GM12873 (cell line): ENCODE measurements around the gene SMAGP.
A peak's percentile ranks its signal among the peaks of the same experiment; 100 is the strongest.

Experiments used
- TF ChIP-seq, protein P1 (sequence below): IDR thresholded peaks from 2 replicates; pipeline ENCODE4 v1.5.1; 2012; ENCODE audit warnings: low read depth, mild to moderate bottlenecking, moderate library complexity, low read length, control low read depth; ENCODE audit not compliant: insufficient read depth; ENCODE audit errors: missing control alignments

SMAGP gene

DNA sequence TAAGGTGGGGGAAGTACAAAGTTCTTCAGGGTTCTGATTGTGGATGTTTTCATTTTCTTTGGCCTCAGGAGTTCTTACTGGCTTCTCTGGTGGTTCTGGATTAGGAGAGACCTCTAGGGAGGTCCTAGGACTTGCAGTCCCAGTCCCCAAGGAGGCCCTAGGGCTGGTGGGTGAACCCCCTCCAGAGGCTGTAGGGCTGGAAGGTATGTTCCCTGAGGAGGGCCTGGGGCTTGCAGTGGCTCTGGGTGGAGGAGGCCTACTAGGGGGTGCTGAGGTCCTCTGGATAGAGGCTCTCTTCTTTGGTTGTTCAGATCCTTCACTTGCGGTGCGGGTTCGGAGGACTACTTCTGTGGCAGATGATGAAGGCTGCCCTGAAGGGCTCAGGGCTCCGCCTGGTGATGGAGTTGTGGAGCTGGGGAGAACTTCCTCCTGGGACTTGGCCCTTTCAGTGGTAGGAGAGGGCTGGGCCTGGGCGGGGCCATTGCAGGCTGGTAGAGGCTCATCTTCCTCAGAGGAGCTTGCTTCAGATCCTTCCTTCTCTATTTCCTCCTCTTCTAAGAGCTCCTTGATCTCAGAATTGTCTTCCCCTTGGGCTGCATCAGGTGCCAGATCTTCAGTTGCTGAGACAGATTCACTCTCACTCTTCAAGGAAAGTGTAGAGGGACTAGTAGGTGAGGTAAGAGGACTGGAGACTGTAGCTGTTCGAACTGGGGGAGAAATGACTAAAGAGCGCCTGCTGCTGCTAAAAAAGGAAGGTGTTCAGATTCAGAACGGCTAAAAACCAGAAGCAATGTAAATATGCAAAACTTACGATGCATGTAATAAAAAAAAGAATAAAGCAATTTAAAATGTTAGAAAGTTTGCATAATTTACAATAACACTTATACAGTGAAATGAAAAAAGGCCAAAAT is 21.6 kb upstream of the SMAGP start:
- TF ChIP-seq, protein P1, sequence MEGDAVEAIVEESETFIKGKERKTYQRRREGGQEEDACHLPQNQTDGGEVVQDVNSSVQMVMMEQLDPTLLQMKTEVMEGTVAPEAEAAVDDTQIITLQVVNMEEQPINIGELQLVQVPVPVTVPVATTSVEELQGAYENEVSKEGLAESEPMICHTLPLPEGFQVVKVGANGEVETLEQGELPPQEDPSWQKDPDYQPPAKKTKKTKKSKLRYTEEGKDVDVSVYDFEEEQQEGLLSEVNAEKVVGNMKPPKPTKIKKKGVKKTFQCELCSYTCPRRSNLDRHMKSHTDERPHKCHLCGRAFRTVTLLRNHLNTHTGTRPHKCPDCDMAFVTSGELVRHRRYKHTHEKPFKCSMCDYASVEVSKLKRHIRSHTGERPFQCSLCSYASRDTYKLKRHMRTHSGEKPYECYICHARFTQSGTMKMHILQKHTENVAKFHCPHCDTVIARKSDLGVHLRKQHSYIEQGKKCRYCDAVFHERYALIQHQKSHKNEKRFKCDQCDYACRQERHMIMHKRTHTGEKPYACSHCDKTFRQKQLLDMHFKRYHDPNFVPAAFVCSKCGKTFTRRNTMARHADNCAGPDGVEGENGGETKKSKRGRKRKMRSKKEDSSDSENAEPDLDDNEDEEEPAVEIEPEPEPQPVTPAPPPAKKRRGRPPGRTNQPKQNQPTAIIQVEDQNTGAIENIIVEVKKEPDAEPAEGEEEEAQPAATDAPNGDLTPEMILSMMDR = peak; percentile 41

DNA sequence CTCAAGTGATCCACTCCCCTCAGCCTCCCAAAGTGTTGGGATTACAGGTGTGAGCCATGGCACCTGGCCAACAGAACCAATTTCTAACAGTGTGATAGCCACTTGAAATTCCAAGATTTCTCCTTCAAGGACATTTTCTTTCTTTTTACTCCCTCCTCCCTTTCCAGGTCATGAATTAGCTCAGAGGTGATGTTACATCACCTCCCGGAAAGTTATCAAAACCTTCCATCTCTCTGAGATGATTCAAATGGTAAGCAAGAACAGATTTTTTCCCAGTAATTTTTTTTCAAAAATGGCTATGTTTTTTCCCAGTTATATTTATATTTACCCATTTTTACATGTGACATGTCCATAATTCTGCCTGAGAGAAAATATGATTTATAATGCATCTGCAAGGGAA is 15.6 kb upstream of the SMAGP start:
- TF ChIP-seq, protein P1 = no peak

DNA sequence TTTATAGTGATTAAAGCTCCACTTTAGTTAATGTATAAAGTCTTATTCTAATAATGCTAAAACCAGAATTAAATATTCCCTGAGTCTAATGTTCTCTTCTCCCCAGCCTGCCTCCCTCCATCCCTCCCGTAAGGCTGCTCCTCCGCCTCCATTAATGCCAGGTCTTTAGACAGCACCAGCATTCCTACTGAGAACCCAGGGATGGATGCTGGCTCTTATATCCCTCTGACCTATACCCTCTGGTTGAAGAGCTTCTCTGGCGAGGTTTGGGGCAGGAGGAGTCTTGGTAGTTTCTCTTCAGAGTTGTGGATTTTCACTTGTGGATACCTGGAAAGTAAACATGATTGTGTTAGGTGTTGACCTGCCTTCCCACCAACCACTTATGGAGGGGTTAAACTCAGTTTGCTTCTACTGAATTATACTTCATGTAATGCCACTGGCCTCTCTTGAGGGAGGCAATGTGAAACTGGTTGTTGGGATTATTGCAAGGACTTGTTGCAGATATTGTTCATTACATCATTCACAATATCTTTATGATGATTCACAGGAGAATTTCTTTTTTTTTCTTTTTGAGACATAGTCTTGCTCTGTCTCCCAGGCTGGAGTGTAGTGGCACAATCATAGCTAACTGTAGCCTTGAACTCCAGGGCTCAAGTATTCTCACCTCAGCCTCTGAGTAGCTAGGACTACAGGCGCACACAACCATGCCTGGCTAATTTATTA is 11.1 kb upstream of the SMAGP start:
- TF ChIP-seq, protein P1 = no peak

DNA sequence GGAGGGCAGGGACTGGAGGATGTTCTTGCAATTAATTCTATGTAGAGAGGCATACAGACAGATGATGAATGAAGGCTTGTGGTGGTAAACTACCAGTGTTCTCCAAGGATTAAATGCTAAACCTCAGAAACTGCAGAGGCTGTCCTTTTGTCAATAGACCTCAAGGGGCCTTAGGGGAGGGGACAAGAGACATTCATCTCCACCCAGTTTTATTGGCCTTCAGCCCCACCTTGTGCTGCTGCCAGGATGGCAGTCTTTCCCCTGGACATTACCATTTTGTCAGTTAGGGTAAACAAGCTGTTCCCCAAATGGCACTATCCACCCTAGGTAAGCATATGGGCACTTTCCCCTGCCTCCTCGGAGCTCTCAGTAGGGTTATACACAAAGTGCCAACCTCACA is 4.9 kb upstream of the SMAGP start:
- TF ChIP-seq, protein P1 = no peak

DNA sequence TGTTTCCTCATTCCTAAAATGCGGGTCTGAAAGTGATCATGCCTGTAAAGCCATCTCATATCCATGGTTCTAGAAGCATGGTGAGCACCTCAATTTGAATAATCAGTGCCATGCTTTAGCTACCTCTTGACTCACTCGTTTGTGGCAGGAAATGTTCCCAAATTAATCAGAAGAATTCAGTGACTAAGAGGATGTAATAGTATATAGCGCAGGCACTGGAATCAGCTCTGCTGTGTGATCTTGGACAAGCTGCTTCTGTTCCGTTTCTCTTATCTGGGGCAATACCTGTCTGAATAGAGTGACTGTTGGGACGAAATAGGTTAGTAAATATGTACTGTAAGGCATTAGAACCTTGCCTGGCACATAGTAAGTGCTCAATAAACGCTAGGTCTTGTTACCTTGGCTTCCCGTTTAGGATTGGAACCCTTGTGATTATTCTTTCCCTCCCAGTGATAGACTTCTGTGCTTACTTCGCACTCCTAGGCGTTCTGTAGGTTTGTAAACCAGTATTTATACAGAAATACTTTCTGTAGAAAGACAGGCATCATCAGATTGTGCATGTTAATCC is 820 bp upstream of the SMAGP start:
- TF ChIP-seq, protein P1 = no peak

DNA sequence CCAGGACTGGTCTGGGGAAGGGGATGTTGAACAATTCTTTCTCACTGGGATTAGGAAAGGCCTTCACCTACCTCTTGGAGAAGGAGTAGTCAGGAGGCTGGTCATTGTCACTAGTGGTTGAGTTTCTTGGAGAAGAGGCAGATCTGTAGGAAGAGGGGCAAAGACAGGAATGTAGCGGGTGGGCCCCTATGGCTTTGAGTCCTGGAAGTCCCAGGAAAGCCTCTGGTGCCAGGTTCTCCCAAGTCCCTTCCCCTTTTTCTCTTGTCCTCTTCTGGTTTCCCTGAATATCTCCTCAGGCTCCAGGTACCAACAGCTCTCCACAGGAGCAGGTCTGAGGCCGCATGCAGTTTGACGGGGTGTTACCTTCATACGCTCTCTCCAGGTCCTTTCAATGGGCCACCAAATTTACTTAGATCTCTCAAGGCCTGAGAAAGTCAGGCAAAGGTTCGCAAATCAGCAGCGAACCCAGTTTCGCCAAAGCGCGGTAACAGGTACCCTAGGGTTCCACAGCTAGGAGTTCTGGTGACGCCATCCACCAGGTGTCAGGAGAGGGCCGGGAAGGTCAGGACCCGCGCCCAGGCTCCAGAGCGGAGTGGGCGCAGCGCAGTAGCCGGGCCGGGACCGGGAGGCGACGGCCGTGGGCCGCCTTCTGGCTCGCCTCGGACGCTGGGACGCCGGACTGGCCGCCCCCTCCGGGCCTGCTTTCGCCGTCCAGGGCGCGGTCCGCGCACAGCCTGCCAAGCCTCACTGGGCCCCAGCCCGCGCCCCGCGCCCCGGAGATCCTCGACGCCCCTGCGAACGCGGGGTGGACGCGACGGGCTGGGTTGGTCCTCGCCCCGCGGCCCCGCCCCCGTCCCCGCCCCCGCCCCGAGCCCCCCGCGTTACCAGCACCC is 795 bp downstream of the SMAGP start:
- TF ChIP-seq, protein P1 = peak; percentile 49
